Transverse colon (tissue), 4 donors: ENCODE results near the gene BCO2. TPM values are rescaled to one million over a fixed set of nuclear protein-coding genes. Genes with fewer than 3 reads are reported as not detected.
"Not testable (repeated sequence)": the region's sequence is repeated elsewhere in the genome, so short reads cannot be mapped to it uniquely, and the experiment has no call there.

Source experiments
- DNase-seq: peaks from one replicate; pipeline ENCODE4 v3.0.0-alpha.2; 2019
- H3K27ac ChIP-seq, 4 donors: fragments of 200-600 bp; sonication (generic); 2 replicates each; pipeline ENCODE4 v1.5.1; 2016 to 2018; ENCODE audit warnings: inconsistent platforms in 4 of 4
- H3K27me3 ChIP-seq: fragments of 200-600 bp; sonication (generic); 2 replicates; pipeline ENCODE4 v1.5.1; 2017; ENCODE audit warnings: inconsistent platforms
- H3K36me3 ChIP-seq, 4 donors: fragments of 200-600 bp; sonication (generic); 2 replicates each; pipeline ENCODE4 v1.5.1; 2017 to 2019; ENCODE audit warnings: inconsistent platforms in 4 of 4
- H3K4me1 ChIP-seq, 4 donors: fragments of 200-600 bp; sonication (generic); 2 replicates each; pipeline ENCODE4 v1.5.1; 2017 to 2020; ENCODE audit warnings: inconsistent platforms in 4 of 4
- H3K4me3 ChIP-seq, 4 donors: fragments of 200-600 bp; sonication (generic); 1 replicate in 1 of 4; 2 replicates in 3 of 4; pipeline versions ENCODE4 v1.5.1 to v1.6.1; 2017 to 2019; ENCODE audit warnings: inconsistent platforms in 4 of 4
- H3K9me3 ChIP-seq, 2 donors: fragments of 200-600 bp; sonication (generic); 2 replicates each; pipeline ENCODE4 v1.5.1; 2017 to 2019; ENCODE audit warnings: inconsistent platforms in 2 of 2
- CTCF ChIP-seq, 5 experiments: fragments of 200-600 bp in 3 of 5; fragments of 450-650 bp in 2 of 5; sonication (generic) in 3 of 5; IDR thresholded peaks; 1 replicate in 2 of 5; 2 replicates in 3 of 5; pipeline ENCODE4 v1.5.1; 2016 to 2017; ENCODE audit warnings: antibody characterized with exemption in 5 of 5, inconsistent platforms in 3 of 5, mild to moderate bottlenecking in 2 of 5, moderate library complexity in 1 of 5
- EP300 ChIP-seq: sonication (generic); formaldehyde crosslinking; IDR thresholded peaks from one replicate; pipeline ENCODE4 v1.6.1; 2017; ENCODE audit warnings: antibody characterized with exemption, low read depth
- POLR2A ChIP-seq: fragments of 450-650 bp; IDR thresholded peaks from one replicate; pipeline ENCODE4 v1.6.1; 2016; ENCODE audit warnings: antibody characterized with exemption, mild to moderate bottlenecking, moderate library complexity
- POLR2AphosphoS5 ChIP-seq, 3 donors: sonication (generic); formaldehyde crosslinking; IDR thresholded peaks; one replicate each; pipeline ENCODE4 v1.6.1; 2016; ENCODE audit warnings: antibody characterized with exemption in 3 of 3
- WGBS, 2 donors: methylation state at CpG; one replicate each; pipeline ENCODE4 v1.1.5; 2018; ENCODE audit warnings: low coverage in 1 of 2; 5-methylcytosine and 5-hydroxymethylcytosine counted together
- in situ Hi-C, 4 donors: fragments of 200-750 bp; cut with MboI; loops; one replicate each; pipeline versions ENCODE4 v1.15.0 to v1.15.1; 2017; ENCODE audit warnings: low sequenced_read_pairs in 3 of 4, low pct_ligation_motif_present in 1 of 4, low pct_unique_long_range_greater_than_20kb in 1 of 4
- intact Hi-C: fragments of 100-400 bp; cut with DNase I; formaldehyde crosslinking; loops from one replicate; pipeline ENCODE4 v1.15.1; 2023; ENCODE audit warnings: low total_unique reads
- total RNA-seq, 4 donors: library from RNA; depleted of rRNA; stranded (reverse); fragments of >200 nt; gene quantifications; one replicate each; pipeline ENCODE4 v1.1.0, GENCODE V29; 2016

BCO2 gene
- total RNA-seq, 4 donors from 2014 or later: 2.8 to 12.1 (median 4.0) TPM

- H3K4me1 ChIP-seq: no peaks in the 10 kb centered on the region
- in situ Hi-C loops: no loop called here
Measured at GRCh38 chr11:112196519-112197087, 21.3 kb downstream of the BCO2 start.

GRCh38 chr11:112199101-112199500, 23.8 kb downstream of the BCO2 start:
- WGBS, 2 donors: 83 to 92% methylated on average over 2 to 4 of the region's 4 CpGs
- H3K4me3 ChIP-seq, in situ Hi-C loops, H3K4me1 ChIP-seq, H3K27me3 ChIP-seq, H3K9me3 ChIP-seq, H3K27ac ChIP-seq, H3K36me3 ChIP-seq, intact Hi-C loops, DNase-seq: not testable (repeated sequence)

More at GRCh38 chr11:112196519-112197087, 21.3 kb downstream of the BCO2 start:
- H3K4me3 ChIP-seq: no peak overlapping the region
- no peaks in the 10 kb centered on the region for H3K36me3 ChIP-seq
- DNase-seq: no peak
- no peaks in the 10 kb centered on the region for H3K9me3 ChIP-seq
- no peak for TF ChIP-seq CTCF (IDR thresholded peaks at IDR 0.05)
- TF ChIP-seq POLR2AphosphoS5 (IDR thresholded peaks at IDR 0.05): no peak
- no peak for TF ChIP-seq EP300
- no peak for TF ChIP-seq POLR2A
- no peak overlapping the region for H3K27ac ChIP-seq
- intact Hi-C loops: no loop called here
- no peaks in the 10 kb centered on the region for H3K27me3 ChIP-seq
- WGBS, 2 donors: 97% methylated on average over 2 of the region's 2 CpGs; no CpG with 5 or more reads in 1 of the 2 donors

GRCh38 chr11:112200252-112200651, 24.9 kb downstream of the BCO2 start:
- no peak for DNase-seq
- intact Hi-C loops (no loop called here), in situ Hi-C loops (loop anchor here in 3 of 4 donors (25.0 kb wide), 2 partner anchors 362 to 1087 kb away; no protein-coding TSS in a partner anchor)
- Histone ChIP-seq H3K27ac (no peak overlapping the region), H3K36me3 (no peaks in the 10 kb centered on the region), H3K4me3 (no peak overlapping the region), H3K27me3 (no peaks in the 10 kb centered on the region), H3K4me1 (no peaks in the 10 kb centered on the region), H3K9me3 (no peaks in the 10 kb centered on the region)
- TF ChIP-seq EP300: no peak
- no peak for TF ChIP-seq POLR2AphosphoS5 (IDR thresholded peaks at IDR 0.05)
- TF ChIP-seq POLR2A: no peak
- TF ChIP-seq CTCF (IDR thresholded peaks at IDR 0.05): no peak
- WGBS, 2 donors: 26 to 39% methylated on average over 2 of the region's 2 CpGs

- DNase-seq: no peak
- TF ChIP-seq POLR2A: no peak
- no peak for TF ChIP-seq POLR2AphosphoS5 (IDR thresholded peaks at IDR 0.05)
- H3K27me3 ChIP-seq: no peaks in the 10 kb centered on the region
- H3K36me3 ChIP-seq: no peaks in the 10 kb centered on the region
- H3K9me3 ChIP-seq: no peaks in the 10 kb centered on the region
- no peak overlapping the region for H3K4me3 ChIP-seq
- intact Hi-C loops: no loop called here
- 92 to 99% methylated on average over 16 to 22 of the region's 23 CpGs for WGBS, 2 donors
- H3K27ac ChIP-seq: no peak overlapping the region
- no peaks in the 10 kb centered on the region for H3K4me1 ChIP-seq
- in situ Hi-C loops: loop anchor here in 3 of 4 donors (25.0 kb wide), 2 partner anchors 356 to 1081 kb away; no protein-coding TSS in a partner anchor
Measured at GRCh38 chr11:112206071-112206470, 30.8 kb downstream of the BCO2 start.

- Histone ChIP-seq H3K27ac (no peak overlapping the region), H3K9me3 (no peaks in the 10 kb centered on the region), H3K36me3 (no peaks in the 10 kb centered on the region), H3K4me1 (no peaks in the 10 kb centered on the region), H3K27me3 (no peaks in the 10 kb centered on the region), H3K4me3 (no peak overlapping the region)
- in situ Hi-C loops (loop anchor here in 3 of 4 donors (25.0 kb wide), 2 partner anchors 351 to 1076 kb away; no protein-coding TSS in a partner anchor), intact Hi-C loops (no loop called here)
- no peak for TF ChIP-seq POLR2A
- no peak for TF ChIP-seq CTCF (IDR thresholded peaks at IDR 0.05)
- no peak for TF ChIP-seq EP300
- no peak for TF ChIP-seq POLR2AphosphoS5 (IDR thresholded peaks at IDR 0.05)
- WGBS, 2 donors: 76 to 85% methylated on average over 1 of the region's 1 CpG
- no peak for DNase-seq
Measured at GRCh38 chr11:112210890-112211289, 35.6 kb downstream of the BCO2 start.
